DND-41 (cell line): ENCODE measurements around the gene GABRA4.

Experiments
- EZH2 ChIP-seq: IDR thresholded peaks from 3 replicates; pipeline ENCODE4 v1.6.1; 2012; ENCODE audit warnings: borderline replicate concordance, low read depth, mild to moderate bottlenecking, moderate library complexity, low read length, inconsistent platforms; ENCODE audit not compliant: severe bottlenecking
- TF ChIP-seq, protein P1 (sequence below): IDR thresholded peaks from 2 replicates; pipeline ENCODE4 v1.5.1; 2012; ENCODE audit warnings: borderline replicate concordance, low read length, moderate library complexity, mild to moderate bottlenecking; ENCODE audit not compliant: poor library complexity, severe bottlenecking; ENCODE audit errors: extremely low read depth

DNA sequence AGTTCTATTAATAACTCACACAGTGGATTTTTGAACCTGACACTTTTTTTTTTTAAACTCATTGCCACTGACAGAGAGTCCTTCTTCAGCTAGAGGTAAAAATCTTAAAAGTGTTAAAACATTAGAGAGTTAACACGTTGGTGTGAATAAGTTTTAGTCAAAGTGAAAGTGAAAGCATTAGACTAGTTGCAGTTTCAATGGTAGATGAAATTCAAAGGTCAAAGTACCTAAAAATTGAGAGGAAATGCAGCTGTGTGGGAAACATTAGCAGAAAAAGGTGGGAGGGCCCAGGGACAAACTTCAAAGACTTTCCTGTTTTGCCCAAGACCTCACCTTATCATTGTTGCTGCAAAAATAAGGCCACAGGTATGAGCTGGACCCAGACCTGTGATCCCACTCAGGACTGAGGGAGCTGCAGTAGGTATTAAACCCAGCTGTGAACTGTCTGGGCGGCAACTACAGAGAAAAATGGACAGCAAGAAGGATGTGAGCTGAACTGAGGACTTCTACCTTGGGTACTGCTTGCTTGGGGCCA is 17.6 kb upstream of the GABRA4 start:
- TF ChIP-seq, protein P1, sequence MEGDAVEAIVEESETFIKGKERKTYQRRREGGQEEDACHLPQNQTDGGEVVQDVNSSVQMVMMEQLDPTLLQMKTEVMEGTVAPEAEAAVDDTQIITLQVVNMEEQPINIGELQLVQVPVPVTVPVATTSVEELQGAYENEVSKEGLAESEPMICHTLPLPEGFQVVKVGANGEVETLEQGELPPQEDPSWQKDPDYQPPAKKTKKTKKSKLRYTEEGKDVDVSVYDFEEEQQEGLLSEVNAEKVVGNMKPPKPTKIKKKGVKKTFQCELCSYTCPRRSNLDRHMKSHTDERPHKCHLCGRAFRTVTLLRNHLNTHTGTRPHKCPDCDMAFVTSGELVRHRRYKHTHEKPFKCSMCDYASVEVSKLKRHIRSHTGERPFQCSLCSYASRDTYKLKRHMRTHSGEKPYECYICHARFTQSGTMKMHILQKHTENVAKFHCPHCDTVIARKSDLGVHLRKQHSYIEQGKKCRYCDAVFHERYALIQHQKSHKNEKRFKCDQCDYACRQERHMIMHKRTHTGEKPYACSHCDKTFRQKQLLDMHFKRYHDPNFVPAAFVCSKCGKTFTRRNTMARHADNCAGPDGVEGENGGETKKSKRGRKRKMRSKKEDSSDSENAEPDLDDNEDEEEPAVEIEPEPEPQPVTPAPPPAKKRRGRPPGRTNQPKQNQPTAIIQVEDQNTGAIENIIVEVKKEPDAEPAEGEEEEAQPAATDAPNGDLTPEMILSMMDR = no peak
- TF ChIP-seq EZH2 = no peak
